Gastroesophageal sphincter (tissue), 3 donors: ENCODE measurements around the gene UBLCP1.

ENCODE experiments used
- CTCF ChIP-seq, 4 experiments: fragments of 200-600 bp in 2 of 4; fragments of 450-650 bp in 2 of 4; sonication (generic) in 1 of 4; IDR thresholded peaks; one replicate each; pipeline ENCODE4 v1.5.1; 2017 to 2019; ENCODE audit warnings: antibody characterized with exemption in 4 of 4, mild to moderate bottlenecking in 2 of 4, moderate library complexity in 2 of 4
- EP300 ChIP-seq: sonication (generic); formaldehyde crosslinking; IDR thresholded peaks from one replicate; pipeline ENCODE4 v1.6.1; 2017; ENCODE audit warnings: antibody characterized with exemption, mild to moderate bottlenecking
- POLR2A ChIP-seq, 2 donors: fragments of 450-650 bp; IDR thresholded peaks; one replicate each; pipeline ENCODE4 v1.6.1; 2017; ENCODE audit warnings: antibody characterized with exemption in 2 of 2, mild to moderate bottlenecking in 2 of 2, moderate library complexity in 1 of 2
- POLR2AphosphoS5 ChIP-seq: sonication (generic); formaldehyde crosslinking; IDR thresholded peaks from one replicate; pipeline ENCODE4 v1.6.1; 2017; ENCODE audit warnings: antibody characterized with exemption

GRCh38 chr5:159244163-159244562 lies 18.9 kb upstream of the UBLCP1 start:
- TF ChIP-seq CTCF (IDR thresholded peaks at IDR 0.05), result no peak
- no peak for TF ChIP-seq POLR2A (IDR thresholded peaks at IDR 0.05)
- no peak for TF ChIP-seq EP300
- TF ChIP-seq POLR2AphosphoS5, result no peak
